HepG2 (cell line): Measurements from ENCODE around the gene MESD. TPM values are rescaled to one million over a fixed set of nuclear protein-coding genes. Genes with fewer than 3 reads are reported as not detected.

Experiments
- HCFC1 ChIP-seq: fragments of 150-350 bp; IDR thresholded peaks from 2 replicates; pipeline ENCODE4 v1.6.1; 2014; ENCODE audit warnings: low read depth, low read length
- HMGXB4 ChIP-seq, 2 experiments: sonication (generic) in 1 of 2; formaldehyde crosslinking in 1 of 2; IDR thresholded peaks; 2 replicates each; pipeline versions ENCODE4 v1.4.0 to v1.6.1; 2018 to 2020; ENCODE audit warnings: missing genetic modification reagents in 2 of 2, borderline replicate concordance in 1 of 2, low read depth in 1 of 2, mild to moderate bottlenecking in 1 of 2, missing biosample characterization in 1 of 2
- HNRNPLL ChIP-seq: fragments of 200-400 bp; formaldehyde crosslinking; IDR thresholded peaks from 2 replicates; pipeline ENCODE4 v1.6.1; 2017; ENCODE audit warnings: mild to moderate bottlenecking, low read depth, low read length; ENCODE audit not compliant: poor library complexity, severe bottlenecking
- KLF12 ChIP-seq: sonication (generic); formaldehyde crosslinking; IDR thresholded peaks from 2 replicates; pipeline ENCODE4 v1.4.0; 2020; ENCODE audit warnings: missing genetic modification reagents, borderline replicate concordance
- MAX ChIP-seq: IDR thresholded peaks from 2 replicates; pipeline ENCODE4 v1.6.1; 2012; ENCODE audit warnings: inconsistent platforms
- MXD4 ChIP-seq: IDR thresholded peaks from 2 replicates; pipeline ENCODE4 v1.6.1; 2016; ENCODE audit warnings: mild to moderate bottlenecking, missing biosample characterization, missing genetic modification reagents
- NFKB2 ChIP-seq: sonication (generic); formaldehyde crosslinking; IDR thresholded peaks from 2 replicates; pipeline ENCODE4 v1.4.0; 2020; ENCODE audit warnings: missing genetic modification reagents, borderline replicate concordance
- REXO4 ChIP-seq: sonication (generic); formaldehyde crosslinking; IDR thresholded peaks from 2 replicates; pipeline ENCODE4 v1.8.0; 2022; ENCODE audit warnings: missing genetic modification reagents, mild to moderate bottlenecking, borderline replicate concordance
- RNF2 ChIP-seq: fragments of 450-650 bp; conservative IDR thresholded peaks from 2 replicates; pipeline ENCODE4 v1.6.1; 2016; ENCODE audit warnings: low read depth
- TEAD2 ChIP-seq: sonication (generic); formaldehyde crosslinking; IDR thresholded peaks from 2 replicates; pipeline ENCODE4 v1.9.0; 2021; ENCODE audit warnings: missing genetic modification reagents
- ZBTB43 ChIP-seq: sonication (generic); formaldehyde crosslinking; conservative IDR thresholded peaks from 2 replicates; pipeline ENCODE4 v1.4.0; 2020; ENCODE audit warnings: missing genetic modification reagents
- ZNF142 ChIP-seq: sonication (generic); formaldehyde crosslinking; IDR thresholded peaks from 2 replicates; pipeline ENCODE4 v1.4.0; 2020; ENCODE audit warnings: missing genetic modification reagents
- ZSCAN31 ChIP-seq: sonication (generic); formaldehyde crosslinking; IDR thresholded peaks from 2 replicates; pipeline ENCODE4 v1.5.0; 2020; ENCODE audit warnings: low read depth, mild to moderate bottlenecking, missing genetic modification reagents
- polyA plus RNA-seq, 8 experiments: library from polyadenylated mRNA; depleted of rRNA in 3 of 8; stranded (reverse) in 7 of 8; unstranded in 1 of 8; fragments of >200 nt; fragmentation: Illumina TruSeq in 4 of 8; extraction: Trizol in 4 of 8; gene quantifications; 2 replicates each; pipeline versions ENCODE4 v1.2.1 to v1.2.3, GENCODE V29; 2011 to 2016; ENCODE audit warnings: low read depth in 4 of 8, missing spikeins in 1 of 8, mixed read lengths in 1 of 8; ENCODE audit not compliant: insufficient read depth in 1 of 8
- total RNA-seq, 5 experiments: library from RNA; depleted of rRNA; stranded (reverse); fragments of >200 nt; fragmentation: Illumina TruSeq; extraction: Trizol; gene quantifications; 2 replicates each; pipeline ENCODE4 v1.2.3, GENCODE V29; 2016; ENCODE audit warnings: low read depth in 1 of 5

MESD gene
- total and polyA plus RNA-seq, 2 of the 13 experiments (the other 11 are each of a cell fraction or from before 2014, with no cell fraction given) = 18.0 to 46.2 TPM

- TF ChIP-seq ZNF142 (CRISPR knock-in tag) (peak; percentile 90), NFKB2 (CRISPR knock-in tag) (peak; percentile 6; the same call in 1 of the 2 replicates), RNF2 (peak; percentile 79), HNRNPLL (peak; percentile 81), MXD4 (CRISPR knock-in tag) (peak; percentile 15; the same call in 1 of the 2 replicates), MAX (peak; percentile 90), TEAD2 (CRISPR knock-in tag) (0 out of 2 replicates have a peak, but pooled peaks have one; percentile 64), ZBTB43 (CRISPR knock-in tag) (peak; percentile 75; the same call in 1 of the 2 replicates), HCFC1 (no peak), HMGXB4 (CRISPR knock-in tag; IDR thresholded peaks at IDR 0.05; ENCODE audit: borderline replicate concordance in 1 of 2, low read depth in 1 of 2) (0 out of 4 replicates have a peak, but pooled peaks of 1 of the 2 experiments have one; percentile 8), REXO4 (CRISPR knock-in tag) (no peak), KLF12 (CRISPR knock-in tag) (peak; percentile 28; the same call in 1 of the 2 replicates), ZSCAN31 (CRISPR knock-in tag) (no peak)
These were observed 11.8 kb upstream of the MESD start (continued) for GRCh38 chr15:81001152-81002008.
